ENCODE results near the gene PRADC1.

DNA sequence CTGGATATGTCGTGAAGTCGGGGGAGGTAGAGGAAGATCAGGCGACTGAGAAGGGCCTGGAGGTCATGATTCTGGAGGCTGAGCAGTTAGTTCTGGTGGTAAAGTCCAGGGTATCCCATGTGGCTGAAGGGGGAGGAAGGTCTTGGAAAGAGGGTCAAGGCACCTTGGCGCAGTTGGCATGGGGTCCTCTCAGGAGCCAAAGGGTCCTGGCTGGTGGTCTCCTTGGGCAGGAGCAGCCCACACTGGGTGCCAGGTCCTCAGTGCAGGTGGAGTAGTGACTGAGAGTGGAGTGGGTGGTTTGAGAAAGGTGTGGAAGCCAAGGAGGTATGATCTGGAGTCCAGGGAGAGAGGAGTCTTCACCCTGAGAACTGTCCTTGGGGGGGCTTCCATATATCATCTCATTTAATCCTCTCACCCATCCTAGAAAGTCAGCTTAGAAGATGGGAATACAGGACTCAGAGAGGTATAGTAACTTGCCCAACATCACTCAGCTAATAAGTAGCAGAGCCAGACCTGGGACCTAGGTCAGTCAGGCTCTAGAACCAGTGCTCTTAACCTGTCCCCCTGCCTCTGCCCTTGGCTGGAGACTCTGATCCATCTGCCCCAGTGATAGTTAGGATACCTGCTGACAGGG, 26.8 kb upstream of the PRADC1 start:
- TF ChIP-seq, protein P1, sequence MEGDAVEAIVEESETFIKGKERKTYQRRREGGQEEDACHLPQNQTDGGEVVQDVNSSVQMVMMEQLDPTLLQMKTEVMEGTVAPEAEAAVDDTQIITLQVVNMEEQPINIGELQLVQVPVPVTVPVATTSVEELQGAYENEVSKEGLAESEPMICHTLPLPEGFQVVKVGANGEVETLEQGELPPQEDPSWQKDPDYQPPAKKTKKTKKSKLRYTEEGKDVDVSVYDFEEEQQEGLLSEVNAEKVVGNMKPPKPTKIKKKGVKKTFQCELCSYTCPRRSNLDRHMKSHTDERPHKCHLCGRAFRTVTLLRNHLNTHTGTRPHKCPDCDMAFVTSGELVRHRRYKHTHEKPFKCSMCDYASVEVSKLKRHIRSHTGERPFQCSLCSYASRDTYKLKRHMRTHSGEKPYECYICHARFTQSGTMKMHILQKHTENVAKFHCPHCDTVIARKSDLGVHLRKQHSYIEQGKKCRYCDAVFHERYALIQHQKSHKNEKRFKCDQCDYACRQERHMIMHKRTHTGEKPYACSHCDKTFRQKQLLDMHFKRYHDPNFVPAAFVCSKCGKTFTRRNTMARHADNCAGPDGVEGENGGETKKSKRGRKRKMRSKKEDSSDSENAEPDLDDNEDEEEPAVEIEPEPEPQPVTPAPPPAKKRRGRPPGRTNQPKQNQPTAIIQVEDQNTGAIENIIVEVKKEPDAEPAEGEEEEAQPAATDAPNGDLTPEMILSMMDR (IDR thresholded peaks at IDR 0.05) = no peak
- TF ChIP-seq EP300 (IDR thresholded peaks at IDR 0.05) = no peak
- TF ChIP-seq POLR2AphosphoS5 (IDR thresholded peaks at IDR 0.05) = no peak
- no peak for TF ChIP-seq POLR2A (IDR thresholded peaks at IDR 0.05)
